Neural cell (in vitro differentiated cells): Measurements from ENCODE around the gene C1GALT1. TPM values are rescaled to one million over a fixed set of nuclear protein-coding genes. Genes with fewer than 3 reads are reported as not detected.

Experiments
- H2AFZ ChIP-seq: fragments of 200-600, 300-800 bp; sonication (generic), shearing (Covaris generic); 2 replicates; pipeline ENCODE4 v1.6.0; 2014; ENCODE audit warnings: low read depth, mild to moderate bottlenecking, antibody characterized with exemption, low read length, moderate library complexity
- H3F3A ChIP-seq: fragments of 200-600 bp; shearing (Covaris generic); 2 replicates; pipeline ENCODE4 v1.6.1; 2016; ENCODE audit warnings: mild to moderate bottlenecking, moderate library complexity, mixed read lengths, antibody characterized with exemption, low read length; ENCODE audit not compliant: insufficient read depth, poor library complexity, severe bottlenecking
- H3K27ac ChIP-seq: fragments of 200-600, 300-800 bp; sonication (generic), shearing (Covaris generic); 2 replicates; pipeline ENCODE4 v1.5.1; 2014; ENCODE audit warnings: mild to moderate bottlenecking, low read length, moderate library complexity
- H3K27me3 ChIP-seq: fragments of 300-800, 200-600 bp; sonication (generic), shearing (Covaris generic); 2 replicates; pipeline ENCODE4 v1.6.0; 2014; ENCODE audit warnings: mild to moderate bottlenecking, low read depth, low read length, moderate library complexity; ENCODE audit not compliant: insufficient read depth
- H3K36me3 ChIP-seq: fragments of 300-800, 200-600 bp; sonication (generic), shearing (Covaris generic); 2 replicates; pipeline ENCODE4 v1.5.1; 2014; ENCODE audit warnings: mild to moderate bottlenecking, antibody characterized with exemption, low read length, moderate library complexity; ENCODE audit not compliant: insufficient read depth
- H3K4me2 ChIP-seq: fragments of 300-800, 200-600 bp; sonication (generic), shearing (Covaris generic); 2 replicates; pipeline ENCODE4 v1.6.0; 2014; ENCODE audit warnings: mild to moderate bottlenecking, low read length
- H3K4me3 ChIP-seq: fragments of 300-800, 200-600 bp; sonication (generic), shearing (Covaris generic); 2 replicates; pipeline ENCODE4 v1.5.1; 2014; ENCODE audit warnings: mild to moderate bottlenecking, low read length, moderate library complexity
- H3K79me2 ChIP-seq: fragments of 200-600 bp; shearing (Covaris generic); replicated peaks from 2 replicates; pipeline ENCODE4 v1.6.0; 2014; ENCODE audit warnings: mild to moderate bottlenecking, low read length, moderate library complexity; ENCODE audit not compliant: insufficient read depth
- H3K9ac ChIP-seq: fragments of 300-800, 200-600 bp; sonication (generic), shearing (Covaris generic); 2 replicates; pipeline ENCODE4 v1.6.1; 2016; ENCODE audit warnings: mild to moderate bottlenecking, low read length, mixed read lengths
- H3K9me2 ChIP-seq: fragments of 200-600 bp; shearing (Covaris generic); 2 replicates; pipeline ENCODE4 v1.6.1; 2016; ENCODE audit warnings: mild to moderate bottlenecking, low read length, mixed read lengths; ENCODE audit not compliant: insufficient read depth
- H3K9me3 ChIP-seq: fragments of 200-600, 300-800 bp; sonication (generic), shearing (Covaris generic); 2 replicates; pipeline ENCODE4 v1.6.1; 2016; ENCODE audit warnings: mild to moderate bottlenecking, mixed run types, low read length, moderate library complexity, mixed read lengths
- H4K20me1 ChIP-seq: fragments of 200-600 bp; shearing (Covaris generic); 2 replicates; pipeline ENCODE4 v1.6.1; 2016; ENCODE audit warnings: mild to moderate bottlenecking, mixed run types; ENCODE audit not compliant: insufficient read depth
- CTCF ChIP-seq: fragments of 450-650 bp; IDR thresholded peaks from 2 replicates; pipeline ENCODE4 v1.5.1; 2014; ENCODE audit warnings: antibody characterized with exemption, mild to moderate bottlenecking, moderate library complexity; ENCODE audit not compliant: poor library complexity, severe bottlenecking
- EP300 ChIP-seq: fragments of 450-650 bp; conservative IDR thresholded peaks from 2 replicates; pipeline ENCODE4 v1.6.1; 2014; ENCODE audit warnings: antibody characterized with exemption, mild to moderate bottlenecking, moderate library complexity; ENCODE audit not compliant: poor library complexity, severe bottlenecking
- MXI1 ChIP-seq: fragments of 450-650 bp; conservative IDR thresholded peaks from 2 replicates; pipeline ENCODE4 v1.6.1; 2014; ENCODE audit warnings: antibody characterized with exemption, mild to moderate bottlenecking; ENCODE audit not compliant: poor library complexity, severe bottlenecking
- POLR2AphosphoS5 ChIP-seq: IDR thresholded peaks from 2 replicates; pipeline ENCODE4 v1.6.1; 2012
- RAD21 ChIP-seq: fragments of 450-650 bp; conservative IDR thresholded peaks from 2 replicates; pipeline ENCODE4 v1.6.1; 2014; ENCODE audit warnings: antibody characterized with exemption, mild to moderate bottlenecking, moderate library complexity
- REST ChIP-seq: IDR thresholded peaks from 2 replicates; pipeline ENCODE4 v1.6.1; 2012; ENCODE audit warnings: borderline replicate concordance
- SMC3 ChIP-seq: fragments of 450-650 bp; conservative IDR thresholded peaks from 2 replicates; pipeline ENCODE4 v1.6.1; 2014; ENCODE audit warnings: antibody characterized with exemption, mild to moderate bottlenecking, moderate library complexity; ENCODE audit not compliant: poor library complexity
- TAF1 ChIP-seq: IDR thresholded peaks from 2 replicates; pipeline ENCODE4 v1.6.1; 2012; ENCODE audit warnings: low read depth
- polyA plus RNA-seq: library from polyadenylated mRNA; depleted of rRNA; stranded (reverse); fragments of >200 nt; gene quantifications from 2 replicates; pipeline ENCODE4 v1.2.3, GENCODE V29; 2014

Gene C1GALT1
- polyA plus RNA-seq, 1 donor from 2014 or later: 25.0 TPM

DNA sequence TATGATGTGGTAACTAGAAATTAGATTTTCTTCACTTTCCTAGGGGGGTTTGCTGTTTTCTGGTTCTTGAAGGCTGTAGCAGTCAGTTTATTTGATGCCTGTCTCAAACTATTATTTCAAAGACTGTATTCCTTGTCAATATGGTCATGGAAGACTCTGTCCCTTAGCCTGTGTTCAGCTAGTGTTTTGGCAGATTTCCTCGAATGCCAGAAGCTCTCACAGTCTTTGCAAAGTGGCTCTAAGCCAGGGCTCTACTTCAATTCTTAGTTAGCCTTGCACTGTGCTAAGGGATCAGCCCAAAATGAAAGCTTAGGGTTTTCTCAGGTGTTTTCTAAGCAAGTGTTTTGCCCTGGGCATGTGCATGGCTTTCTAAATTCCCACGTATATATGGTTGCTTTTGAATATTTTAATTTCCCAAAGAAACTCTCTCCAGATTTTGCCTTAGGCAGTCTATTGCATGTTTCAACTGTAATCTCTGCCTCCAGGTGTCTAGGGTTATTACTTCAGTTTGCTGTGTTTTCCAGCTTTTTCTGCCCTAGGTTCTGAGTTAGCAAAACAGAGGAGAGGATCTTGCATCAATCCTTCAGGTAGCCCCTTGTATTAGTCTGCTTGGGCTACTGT, 7.2 kb upstream of the C1GALT1 start:
- Histone ChIP-seq H3K9me3 (no peaks in the 10 kb centered on the region), H3K27ac (no peak overlapping the region), H3K4me2 (no peak overlapping the region), H3F3A (no peaks in the 10 kb centered on the region), H3K9ac (no peak overlapping the region), H2AFZ (no peak overlapping the region), H3K4me3 (no peak overlapping the region), H4K20me1 (no peaks in the 10 kb centered on the region), H3K27me3 (no peaks in the 10 kb centered on the region), H3K79me2 (no peaks in the 10 kb centered on the region), H3K36me3 (no peaks in the 10 kb centered on the region), H3K9me2 (no peaks in the 10 kb centered on the region)
- TF ChIP-seq CTCF (no peak), EP300 (no peak), REST (no peak), RAD21 (no peak), POLR2AphosphoS5 (no peak)

- Histone ChIP-seq H3K36me3 (no peaks in the 10 kb centered on the region), H2AFZ (no peak overlapping the region)
These were observed 5.8 kb upstream of the C1GALT1 start for GRCh38 chr7:7176406-7177043.

DNA sequence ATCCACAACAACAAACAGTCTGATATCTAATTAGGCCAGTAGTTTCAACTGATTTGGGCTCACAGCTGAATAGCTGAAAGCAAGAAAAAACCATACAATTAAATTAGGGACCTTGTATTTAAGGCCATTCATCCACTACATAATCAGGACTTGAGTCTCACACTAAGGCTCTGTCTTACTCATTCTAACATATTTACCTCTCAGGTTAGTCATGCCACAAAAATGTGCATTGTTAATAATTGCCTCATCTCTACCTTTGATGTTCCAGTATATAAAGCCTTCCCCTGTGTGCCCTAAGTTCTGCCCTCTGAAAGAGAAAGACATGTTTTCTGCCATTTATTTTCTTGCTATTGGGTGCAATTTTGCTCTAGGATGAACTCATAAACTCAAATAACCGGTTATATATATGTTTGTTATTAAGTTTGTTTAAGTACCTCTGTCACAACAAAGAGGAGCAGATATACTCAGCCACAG, 5.3 kb upstream of the C1GALT1 start:
- H3K9me2 ChIP-seq: no peaks in the 10 kb centered on the region
- H3F3A ChIP-seq: peaks cover 10% of the 10 kb centered on the region
- no peaks in the 10 kb centered on the region for H4K20me1 ChIP-seq
- no peak overlapping the region for H2AFZ ChIP-seq
- H3K9ac ChIP-seq: peak overlapping the region; percentile 17
- H3K27me3 ChIP-seq: no peaks in the 10 kb centered on the region
- H3K4me2 ChIP-seq: no peak overlapping the region
- H3K79me2 ChIP-seq: no peaks in the 10 kb centered on the region
- H3K4me3 ChIP-seq: no peak overlapping the region
- peak overlapping the region; percentile 51 for H3K27ac ChIP-seq
- no peaks in the 10 kb centered on the region for H3K9me3 ChIP-seq
- H3K36me3 ChIP-seq: no peaks in the 10 kb centered on the region
- TF ChIP-seq RAD21 (no peak), POLR2AphosphoS5 (no peak), TAF1 (no peak), REST (no peak), SMC3 (no peak), MXI1 (no peak), CTCF (no peak)

More at GRCh38 chr7:7176406-7177043, 5.8 kb upstream of the C1GALT1 start:
- Histone ChIP-seq H4K20me1 (no peaks in the 10 kb centered on the region), H3K4me2 (peak overlapping the region; percentile 8), H3K27me3 (no peaks in the 10 kb centered on the region), H3K27ac (peak overlapping the region; percentile 51), H3F3A (peaks cover 5% of the 10 kb centered on the region), H3K9ac (peak overlapping the region; percentile 17), H3K79me2 (no peaks in the 10 kb centered on the region), H3K4me3 (peak overlapping the region; percentile 0), H3K9me2 (no peaks in the 10 kb centered on the region), H3K9me3 (no peaks in the 10 kb centered on the region)
- TF ChIP-seq MXI1: no peak
- peak; percentile 37 for TF ChIP-seq POLR2AphosphoS5
